ENCODE results near the gene COX4I2.
A peak's percentile ranks its signal among the peaks of the same experiment; 100 is the strongest.

Gene COX4I2

GRCh38 chr20:31687777-31688176 is 50.1 kb downstream of the COX4I2 start:
- Histone ChIP-seq H3K36me3 (ENCODE audit: insufficient read depth, low read length) (peaks cover 79% of the 10 kb centered on the region), H3K9me3 (ENCODE audit: insufficient read depth, low read length, severe bottlenecking) (no peaks in the 10 kb centered on the region), H4K20me1 (ENCODE audit: insufficient read depth, low read length) (peaks cover 8% of the 10 kb centered on the region; the same call in 1 of the 2 replicates), H2AFZ (ENCODE audit: low read depth, low read length) (no peak overlapping the region), H3K4me1 (ENCODE audit: insufficient read depth, low read length) (peaks cover 94% of the 10 kb centered on the region), H3K79me2 (ENCODE audit: insufficient read depth, low read length) (peaks cover 94% of the 10 kb centered on the region), H3K4me3 (ENCODE audit: low read depth in 1 of 2, low read length in 2 of 2) (no peak overlapping the region), H3K9ac (ENCODE audit: low read depth, low read length) (peak overlapping the region; percentile 95), H3K27me3 (ENCODE audit: insufficient read depth, low read length, poor library complexity) (no peaks in the 10 kb centered on the region), H3K27ac (ENCODE audit: low read length) (peak overlapping the region; percentile 100), H3K4me2 (ENCODE audit: insufficient read depth, low read length) (peak overlapping the region; percentile 25; the same call in 1 of the 2 replicates)
- DNase-seq: no peak
- no peak for ATAC-seq (ENCODE audit: insufficient read depth, low read depth)
- TF ChIP-seq EZH2 (IDR thresholded peaks at IDR 0.05; ENCODE audit: borderline replicate concordance, low read depth, low read length, severe bottlenecking): no peak
- TF ChIP-seq CTCF (IDR thresholded peaks at IDR 0.05; ENCODE audit: borderline replicate concordance, extremely low read depth, low read length, poor library complexity, severe bottlenecking): no peak

GRCh38 chr20:31689141-31689540 is 51.4 kb downstream of the COX4I2 start:
- Histone ChIP-seq H2AFZ (ENCODE audit: low read depth, low read length) (no peak overlapping the region), H3K4me3 (ENCODE audit: low read depth in 1 of 2, low read length in 2 of 2) (no peak overlapping the region), H3K4me1 (ENCODE audit: insufficient read depth, low read length) (peaks cover 92% of the 10 kb centered on the region), H3K36me3 (ENCODE audit: insufficient read depth, low read length) (peaks cover 79% of the 10 kb centered on the region), H3K27ac (ENCODE audit: low read length) (peak overlapping the region; percentile 68), H3K9me3 (ENCODE audit: insufficient read depth, low read length, severe bottlenecking) (no peaks in the 10 kb centered on the region), H3K79me2 (ENCODE audit: insufficient read depth, low read length) (peaks cover 94% of the 10 kb centered on the region), H4K20me1 (ENCODE audit: insufficient read depth, low read length) (peaks cover 17% of the 10 kb centered on the region), H3K9ac (ENCODE audit: low read depth, low read length) (peak overlapping the region; percentile 20), H3K4me2 (ENCODE audit: insufficient read depth, low read length) (no peak overlapping the region), H3K27me3 (ENCODE audit: insufficient read depth, low read length, poor library complexity) (no peaks in the 10 kb centered on the region)
- DNase-seq (no peak), ATAC-seq (ENCODE audit: insufficient read depth, low read depth) (no peak)
- no peak for TF ChIP-seq CTCF (IDR thresholded peaks at IDR 0.05; ENCODE audit: borderline replicate concordance, extremely low read depth, low read length, poor library complexity, severe bottlenecking)
- TF ChIP-seq EZH2 (IDR thresholded peaks at IDR 0.05; ENCODE audit: borderline replicate concordance, low read depth, low read length, severe bottlenecking): no peak

GRCh38 chr20:31690124-31690666 is 52.5 kb downstream of the COX4I2 start:
- Histone ChIP-seq H3K9me3 (ENCODE audit: insufficient read depth, low read length, severe bottlenecking) (no peaks in the 10 kb centered on the region), H3K9ac (ENCODE audit: low read depth, low read length) (no peak overlapping the region), H4K20me1 (ENCODE audit: insufficient read depth, low read length) (peaks cover 28% of the 10 kb centered on the region), H3K36me3 (ENCODE audit: insufficient read depth, low read length) (peaks cover 87% of the 10 kb centered on the region), H2AFZ (ENCODE audit: low read depth, low read length) (no peak overlapping the region), H3K79me2 (ENCODE audit: insufficient read depth, low read length) (peaks cover 100% of the 10 kb centered on the region), H3K4me3 (ENCODE audit: low read depth in 1 of 2, low read length in 2 of 2) (no peak overlapping the region), H3K27ac (ENCODE audit: low read length) (peak overlapping the region; percentile 68), H3K27me3 (ENCODE audit: insufficient read depth, low read length, poor library complexity) (no peaks in the 10 kb centered on the region), H3K4me1 (ENCODE audit: insufficient read depth, low read length) (peaks cover 94% of the 10 kb centered on the region), H3K4me2 (ENCODE audit: insufficient read depth, low read length) (no peak overlapping the region)
- DNase-seq: no peak
- no peak for ATAC-seq (ENCODE audit: insufficient read depth, low read depth)
- TF ChIP-seq CTCF (IDR thresholded peaks at IDR 0.05; ENCODE audit: borderline replicate concordance, extremely low read depth, low read length, poor library complexity, severe bottlenecking) (no peak), EZH2 (IDR thresholded peaks at IDR 0.05; ENCODE audit: borderline replicate concordance, low read depth, low read length, severe bottlenecking) (no peak)

Data from DND-41 (cell line).